Prostate gland (tissue), 2 donors: ENCODE measurements around the gene ENTPD7.

Experiments
- POLR2A ChIP-seq: fragments of 450-650 bp; IDR thresholded peaks from one replicate; pipeline ENCODE4 v1.6.1; 2016; ENCODE audit warnings: antibody characterized with exemption, mild to moderate bottlenecking
- TF ChIP-seq, protein P1 (sequence below), 4 experiments: fragments of 200-600 bp in 2 of 4; fragments of 450-650 bp in 2 of 4; sonication (generic) in 2 of 4; IDR thresholded peaks; 1 replicate in 3 of 4; 2 replicates in 1 of 4; pipeline ENCODE4 v1.5.1; 2016 to 2019; ENCODE audit warnings: antibody characterized with exemption in 4 of 4, mild to moderate bottlenecking in 2 of 4, moderate library complexity in 2 of 4

GRCh38 chr10:99654390-99655175 is 4.7 kb upstream of the ENTPD7 start:
- no peak for TF ChIP-seq POLR2A
- TF ChIP-seq, protein P1, sequence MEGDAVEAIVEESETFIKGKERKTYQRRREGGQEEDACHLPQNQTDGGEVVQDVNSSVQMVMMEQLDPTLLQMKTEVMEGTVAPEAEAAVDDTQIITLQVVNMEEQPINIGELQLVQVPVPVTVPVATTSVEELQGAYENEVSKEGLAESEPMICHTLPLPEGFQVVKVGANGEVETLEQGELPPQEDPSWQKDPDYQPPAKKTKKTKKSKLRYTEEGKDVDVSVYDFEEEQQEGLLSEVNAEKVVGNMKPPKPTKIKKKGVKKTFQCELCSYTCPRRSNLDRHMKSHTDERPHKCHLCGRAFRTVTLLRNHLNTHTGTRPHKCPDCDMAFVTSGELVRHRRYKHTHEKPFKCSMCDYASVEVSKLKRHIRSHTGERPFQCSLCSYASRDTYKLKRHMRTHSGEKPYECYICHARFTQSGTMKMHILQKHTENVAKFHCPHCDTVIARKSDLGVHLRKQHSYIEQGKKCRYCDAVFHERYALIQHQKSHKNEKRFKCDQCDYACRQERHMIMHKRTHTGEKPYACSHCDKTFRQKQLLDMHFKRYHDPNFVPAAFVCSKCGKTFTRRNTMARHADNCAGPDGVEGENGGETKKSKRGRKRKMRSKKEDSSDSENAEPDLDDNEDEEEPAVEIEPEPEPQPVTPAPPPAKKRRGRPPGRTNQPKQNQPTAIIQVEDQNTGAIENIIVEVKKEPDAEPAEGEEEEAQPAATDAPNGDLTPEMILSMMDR (IDR thresholded peaks at IDR 0.05): no peak
